ENCODE results near the gene NHSL2.

- TF ChIP-seq, protein P1, sequence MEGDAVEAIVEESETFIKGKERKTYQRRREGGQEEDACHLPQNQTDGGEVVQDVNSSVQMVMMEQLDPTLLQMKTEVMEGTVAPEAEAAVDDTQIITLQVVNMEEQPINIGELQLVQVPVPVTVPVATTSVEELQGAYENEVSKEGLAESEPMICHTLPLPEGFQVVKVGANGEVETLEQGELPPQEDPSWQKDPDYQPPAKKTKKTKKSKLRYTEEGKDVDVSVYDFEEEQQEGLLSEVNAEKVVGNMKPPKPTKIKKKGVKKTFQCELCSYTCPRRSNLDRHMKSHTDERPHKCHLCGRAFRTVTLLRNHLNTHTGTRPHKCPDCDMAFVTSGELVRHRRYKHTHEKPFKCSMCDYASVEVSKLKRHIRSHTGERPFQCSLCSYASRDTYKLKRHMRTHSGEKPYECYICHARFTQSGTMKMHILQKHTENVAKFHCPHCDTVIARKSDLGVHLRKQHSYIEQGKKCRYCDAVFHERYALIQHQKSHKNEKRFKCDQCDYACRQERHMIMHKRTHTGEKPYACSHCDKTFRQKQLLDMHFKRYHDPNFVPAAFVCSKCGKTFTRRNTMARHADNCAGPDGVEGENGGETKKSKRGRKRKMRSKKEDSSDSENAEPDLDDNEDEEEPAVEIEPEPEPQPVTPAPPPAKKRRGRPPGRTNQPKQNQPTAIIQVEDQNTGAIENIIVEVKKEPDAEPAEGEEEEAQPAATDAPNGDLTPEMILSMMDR (conservative IDR thresholded peaks at IDR 0.05; ENCODE audit: low read length), result no peak
- TF ChIP-seq EZH2phosphoT487 (IDR thresholded peaks at IDR 0.05; ENCODE audit: borderline replicate concordance, low read depth, low read length), result no peak
These were observed 219.6 kb downstream of the NHSL2 start for GRCh38 chrX:72130156-72130761.
